Colonic mucosa (tissue), 4 donors: Measurements from ENCODE around the gene UNC5A. TPM values are rescaled to one million over a fixed set of nuclear protein-coding genes. Genes with fewer than 3 reads are reported as not detected.
A peak's percentile ranks its signal among the peaks of the same experiment; 100 is the strongest.

Experiments used
- DNase-seq: peaks from one replicate; pipeline ENCODE4 v3.0.0-alpha.2; 2020
- H3K27ac ChIP-seq: fragments of 200-600 bp; one replicate; pipeline ENCODE4 v1.8.0; 2021
- H3K27me3 ChIP-seq: fragments of 200-600 bp; one replicate; pipeline ENCODE4 v1.8.0; 2021
- H3K36me3 ChIP-seq: fragments of 200-600 bp; one replicate; pipeline ENCODE4 v1.8.0; 2021
- H3K4me1 ChIP-seq: fragments of 200-600 bp; one replicate; pipeline ENCODE4 v1.8.0; 2021; ENCODE audit warnings: mild to moderate bottlenecking
- H3K4me3 ChIP-seq: fragments of 200-600 bp; one replicate; pipeline ENCODE4 v1.8.0; 2021
- H3K9ac ChIP-seq, 2 donors: one replicate each; pipeline ENCODE4 v1.7.0; 2013; ENCODE audit warnings: control low read depth in 2 of 2, low read depth in 2 of 2, low read length in 2 of 2
- H3K9me3 ChIP-seq: fragments of 200-600 bp; one replicate; pipeline ENCODE4 v1.8.0; 2021
- intact Hi-C: fragments of 100-400 bp; cut with DNase I; formaldehyde crosslinking; loops from one replicate; pipeline ENCODE4 v1.14.1; 2022
- total RNA-seq, 2 donors: library from RNA; stranded (reverse); fragmentation: NEBNext Ultra II Directional in 1 of 2; extraction: Animal tissue kit (Norgen Biotek cat#: 25700) in 1 of 2; gene quantifications; one replicate each; pipeline ENCODE4 v1.2.1, GENCODE V29; 2021
- TF ChIP-seq, protein P1 (sequence below): fragments of 200-600 bp; IDR thresholded peaks from one replicate; pipeline ENCODE4 v1.8.0; 2022; ENCODE audit warnings: antibody characterized with exemption, mild to moderate bottlenecking
- donor health status: healthy.
- donor health status: DM: no; HTN: no; CAD: no.
- donor health status: DM: no; HTN: no; CAD: no.

UNC5A gene
- total RNA-seq, 2 donors from 2014 or later: not detected

DNA sequence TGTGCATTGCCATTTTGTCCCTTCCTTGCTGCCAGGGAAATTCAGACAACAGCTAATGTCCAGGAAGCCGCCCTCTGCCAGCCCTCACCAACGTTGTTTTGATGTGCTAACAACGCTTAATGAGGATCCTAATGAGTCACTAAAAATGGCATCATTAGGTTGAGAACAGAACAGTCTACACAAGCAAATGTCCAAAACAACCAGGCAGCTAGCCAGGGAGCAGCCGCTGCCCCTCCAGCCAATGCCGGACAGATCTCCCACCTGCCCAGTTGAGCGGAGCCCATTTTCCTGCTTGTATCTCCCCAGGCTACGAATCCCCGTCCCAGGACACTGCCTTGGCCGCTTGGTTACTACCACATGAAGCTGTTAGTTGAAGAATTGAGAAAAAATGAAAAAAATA is 40.4 kb upstream of the UNC5A start:
- DNase-seq: peak; percentile 2
- intact Hi-C loops: no loop called here
- Histone ChIP-seq H3K9me3 (no peaks in the 10 kb centered on the region), H3K4me1 (no peaks in the 10 kb centered on the region), H3K36me3 (no peaks in the 10 kb centered on the region), H3K27me3 (no peaks in the 10 kb centered on the region), H3K27ac (no peak overlapping the region), H3K9ac (no peak overlapping the region), H3K4me3 (no peak overlapping the region)
- TF ChIP-seq, protein P1, sequence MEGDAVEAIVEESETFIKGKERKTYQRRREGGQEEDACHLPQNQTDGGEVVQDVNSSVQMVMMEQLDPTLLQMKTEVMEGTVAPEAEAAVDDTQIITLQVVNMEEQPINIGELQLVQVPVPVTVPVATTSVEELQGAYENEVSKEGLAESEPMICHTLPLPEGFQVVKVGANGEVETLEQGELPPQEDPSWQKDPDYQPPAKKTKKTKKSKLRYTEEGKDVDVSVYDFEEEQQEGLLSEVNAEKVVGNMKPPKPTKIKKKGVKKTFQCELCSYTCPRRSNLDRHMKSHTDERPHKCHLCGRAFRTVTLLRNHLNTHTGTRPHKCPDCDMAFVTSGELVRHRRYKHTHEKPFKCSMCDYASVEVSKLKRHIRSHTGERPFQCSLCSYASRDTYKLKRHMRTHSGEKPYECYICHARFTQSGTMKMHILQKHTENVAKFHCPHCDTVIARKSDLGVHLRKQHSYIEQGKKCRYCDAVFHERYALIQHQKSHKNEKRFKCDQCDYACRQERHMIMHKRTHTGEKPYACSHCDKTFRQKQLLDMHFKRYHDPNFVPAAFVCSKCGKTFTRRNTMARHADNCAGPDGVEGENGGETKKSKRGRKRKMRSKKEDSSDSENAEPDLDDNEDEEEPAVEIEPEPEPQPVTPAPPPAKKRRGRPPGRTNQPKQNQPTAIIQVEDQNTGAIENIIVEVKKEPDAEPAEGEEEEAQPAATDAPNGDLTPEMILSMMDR: no peak

DNA sequence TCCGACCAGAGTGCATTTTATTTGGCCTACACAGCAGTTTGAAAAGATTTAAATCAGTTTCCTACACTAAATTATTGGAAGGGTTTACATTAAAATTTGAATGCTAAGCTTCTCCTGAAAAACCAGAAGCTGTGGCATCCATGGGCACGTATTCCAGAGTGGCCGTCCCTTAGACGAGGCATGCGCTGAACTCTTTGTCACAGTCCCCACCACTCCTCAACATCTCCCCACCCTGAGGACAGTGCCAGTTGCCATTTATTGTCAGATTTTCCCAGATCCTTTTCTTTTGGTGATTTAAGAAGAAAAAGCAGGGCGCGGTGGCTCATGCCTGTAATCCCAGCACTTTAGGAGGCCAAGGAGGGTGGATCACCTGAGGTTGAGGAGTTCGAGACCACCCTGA is 39.9 kb upstream of the UNC5A start:
- Histone ChIP-seq H3K27ac (no peak overlapping the region), H3K9me3 (no peaks in the 10 kb centered on the region), H3K4me3 (no peak overlapping the region), H3K36me3 (no peaks in the 10 kb centered on the region), H3K27me3 (no peaks in the 10 kb centered on the region), H3K4me1 (no peaks in the 10 kb centered on the region), H3K9ac (no peak overlapping the region)
- DNase-seq: peak; percentile 5
- TF ChIP-seq, protein P1: no peak
- intact Hi-C loops: no loop called here

DNA sequence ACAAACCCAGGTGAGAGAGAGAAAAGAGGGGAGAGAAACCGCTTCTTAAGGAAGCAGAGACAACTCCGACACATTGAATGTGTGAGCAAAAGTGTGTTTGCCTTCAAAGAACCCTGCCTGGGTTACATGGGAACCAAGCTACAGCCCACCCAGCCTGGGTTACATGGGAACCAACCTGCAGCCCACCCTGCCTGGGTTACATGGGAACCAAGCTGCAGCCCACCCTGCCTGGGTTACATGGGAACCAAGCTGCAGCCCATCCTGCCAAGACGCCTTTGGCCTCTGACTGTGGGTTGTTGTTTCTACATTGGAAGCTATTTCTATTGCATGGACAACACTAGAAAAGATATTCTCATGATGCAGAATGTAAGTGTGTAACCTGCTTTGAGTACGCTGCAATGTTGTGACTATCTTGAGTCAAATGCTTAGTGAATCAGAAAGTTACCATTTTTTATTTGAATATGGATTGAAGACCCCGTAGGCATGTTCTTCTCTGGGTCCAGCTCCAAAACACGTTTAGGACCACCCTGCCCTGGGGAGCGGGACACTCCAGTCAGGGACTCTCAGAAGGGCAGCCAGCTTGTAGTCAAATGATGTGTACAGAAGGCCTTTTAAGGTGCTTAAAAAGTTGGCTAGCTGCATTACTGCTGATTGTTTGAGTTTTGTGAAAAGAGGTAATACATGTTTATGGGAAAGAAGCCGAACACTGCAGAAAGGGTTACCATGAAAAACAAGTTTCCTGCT is 39.1 kb upstream of the UNC5A start:
- Histone ChIP-seq H3K4me3 (no peak overlapping the region), H3K27ac (no peak overlapping the region), H3K4me1 (no peaks in the 10 kb centered on the region), H3K9me3 (no peaks in the 10 kb centered on the region), H3K36me3 (no peaks in the 10 kb centered on the region), H3K9ac (no peak overlapping the region), H3K27me3 (no peaks in the 10 kb centered on the region)
- DNase-seq: peak; percentile 4
- intact Hi-C loops: no loop called here
- TF ChIP-seq, protein P1: no peak

DNA sequence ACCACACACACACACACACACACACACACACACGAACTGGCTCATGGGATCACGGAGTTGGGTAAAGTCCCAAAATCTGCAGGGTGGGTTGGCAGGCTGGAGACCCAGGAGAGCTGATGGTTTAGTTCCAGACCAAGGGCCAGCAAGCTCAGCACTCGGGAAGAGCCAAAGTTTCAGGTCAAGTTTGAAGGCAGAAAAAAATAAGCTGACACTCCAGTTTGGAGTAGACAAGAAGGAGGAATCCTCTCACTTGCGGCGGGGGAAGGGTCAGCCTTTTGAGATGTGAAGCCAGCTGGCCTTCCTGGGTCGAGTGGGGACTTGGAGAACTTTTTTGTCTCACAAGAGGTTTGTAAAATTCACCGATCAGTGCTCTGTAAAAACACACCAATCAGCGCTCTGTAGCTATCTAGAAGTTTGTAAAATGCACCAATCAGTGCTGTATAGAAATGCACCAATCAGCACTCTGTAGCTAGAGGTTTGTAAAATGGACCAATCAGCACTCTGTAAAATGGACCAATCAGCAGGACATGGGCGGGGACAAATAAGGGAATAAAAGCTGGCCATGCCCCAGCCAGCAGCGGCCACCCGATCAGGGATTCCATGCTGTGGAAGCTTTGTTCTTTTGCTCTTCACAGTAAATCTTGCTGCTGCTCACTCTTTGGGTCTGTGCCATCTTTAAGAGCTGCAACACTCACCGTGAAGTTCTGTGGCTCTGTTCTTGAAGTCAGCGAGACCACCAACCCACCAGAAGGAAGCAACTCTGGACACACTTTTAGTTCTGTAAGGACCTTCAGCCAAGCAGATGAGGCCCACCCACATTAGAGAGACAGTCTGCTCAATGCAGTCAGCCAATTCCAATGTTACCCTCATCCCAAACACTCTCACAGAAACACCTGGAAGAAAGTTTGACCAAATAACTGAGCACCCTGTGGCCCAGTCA is 37.8 kb upstream of the UNC5A start:
- TF ChIP-seq, protein P1: no peak
- DNase-seq: peak; percentile 11

DNA sequence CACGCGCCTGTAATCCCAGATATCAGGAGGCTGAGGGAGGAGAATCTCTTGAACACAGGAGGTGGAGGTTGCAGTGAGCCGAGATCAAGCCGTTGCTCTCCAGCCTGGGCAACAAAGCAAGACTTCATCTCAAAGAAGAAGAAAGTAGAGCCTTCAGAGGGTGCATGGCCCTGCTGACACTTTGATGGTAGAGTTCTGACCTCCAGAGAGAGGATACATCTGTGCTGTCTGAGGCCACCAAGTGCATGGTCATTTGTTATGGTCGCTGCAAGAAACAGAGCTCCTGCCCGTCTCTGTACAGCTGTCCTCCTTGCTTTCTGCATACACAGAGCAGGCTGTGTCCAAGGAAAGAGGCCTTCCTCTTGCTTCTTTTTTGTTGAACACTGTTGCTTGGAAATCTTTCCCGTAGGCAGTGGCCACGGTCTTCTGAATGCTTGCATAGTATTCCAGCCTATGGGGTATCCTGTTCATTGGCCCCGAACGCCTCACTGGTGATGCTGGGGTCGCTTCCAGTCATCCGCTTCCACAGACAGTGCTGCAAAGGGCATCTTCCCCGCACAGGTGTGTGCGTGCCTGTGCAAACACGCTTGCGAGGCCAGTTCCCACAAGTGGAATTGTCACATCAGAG is 36.8 kb upstream of the UNC5A start:
- Histone ChIP-seq H3K4me1 (no peaks in the 10 kb centered on the region), H3K9me3 (no peaks in the 10 kb centered on the region), H3K9ac (no peak overlapping the region), H3K36me3 (no peaks in the 10 kb centered on the region), H3K27ac (no peak overlapping the region), H3K27me3 (no peaks in the 10 kb centered on the region), H3K4me3 (no peak overlapping the region)
- intact Hi-C loops: no loop called here
- DNase-seq: no peak
- TF ChIP-seq, protein P1: no peak

More for the DNA sequence above, 37.8 kb upstream of the UNC5A start:
- H3K9ac ChIP-seq: no peak overlapping the region
- H3K27ac ChIP-seq: no peak overlapping the region
- intact Hi-C loops: no loop called here
- no peaks in the 10 kb centered on the region for H3K9me3 ChIP-seq
- no peak overlapping the region for H3K4me3 ChIP-seq
- no peaks in the 10 kb centered on the region for H3K27me3 ChIP-seq
- no peaks in the 10 kb centered on the region for H3K4me1 ChIP-seq
- no peaks in the 10 kb centered on the region for H3K36me3 ChIP-seq
